HepG2 (cell line): ENCODE data around the gene TBXAS1. TPM values are rescaled to one million over a fixed set of nuclear protein-coding genes. Genes with fewer than 3 reads are reported as not detected.

Experiments used
- CBFB ChIP-seq: sonication (generic); formaldehyde crosslinking; IDR thresholded peaks from 2 replicates; pipeline ENCODE4 v1.4.0; 2020; ENCODE audit warnings: missing genetic modification reagents
- DPF2 ChIP-seq: sonication (generic); formaldehyde crosslinking; IDR thresholded peaks from 2 replicates; pipeline ENCODE4 v1.4.0; 2020; ENCODE audit warnings: mild to moderate bottlenecking, low read depth, missing genetic modification reagents, borderline replicate concordance
- KAT7 ChIP-seq: IDR thresholded peaks from 2 replicates; pipeline ENCODE4 v1.6.1; 2018; ENCODE audit warnings: borderline replicate concordance, missing compliant biosample characterization
- KDM3A ChIP-seq: IDR thresholded peaks from 2 replicates; pipeline ENCODE4 v1.6.1; 2018; ENCODE audit warnings: low read depth, missing compliant biosample characterization
- KLF12 ChIP-seq: sonication (generic); formaldehyde crosslinking; IDR thresholded peaks from 2 replicates; pipeline ENCODE4 v1.4.0; 2020; ENCODE audit warnings: missing genetic modification reagents, borderline replicate concordance
- KMT2B ChIP-seq: IDR thresholded peaks from 2 replicates; pipeline ENCODE4 v1.6.1; 2016; ENCODE audit warnings: missing genetic modification reagents, missing compliant biosample characterization
- MAZ ChIP-seq, 2 experiments: sonication (generic) in 1 of 2; formaldehyde crosslinking in 1 of 2; IDR thresholded peaks; 2 replicates each; pipeline versions ENCODE4 v1.5.0 to v1.6.1; 2012 to 2020; ENCODE audit warnings: low read depth in 2 of 2, mild to moderate bottlenecking in 2 of 2, borderline replicate concordance in 1 of 2, improper control_type of control experiment in 1 of 2, low read length in 1 of 2, missing genetic modification reagents in 1 of 2, moderate library complexity in 1 of 2
- MED1 ChIP-seq: sonication (generic); formaldehyde crosslinking; IDR thresholded peaks from 2 replicates; pipeline ENCODE4 v1.4.0; 2020; ENCODE audit warnings: missing genetic modification reagents
- MIXL1 ChIP-seq: IDR thresholded peaks from 2 replicates; pipeline ENCODE4 v1.6.1; 2016
- NFE2L2 ChIP-seq: fragments of 150-350 bp; IDR thresholded peaks from 2 replicates; pipeline ENCODE4 v1.6.1; 2014; ENCODE audit warnings: low read length
- PATZ1 ChIP-seq: sonication (generic); formaldehyde crosslinking; IDR thresholded peaks from 2 replicates; pipeline ENCODE4 v1.4.0; 2020; ENCODE audit warnings: missing genetic modification reagents
- PPARG ChIP-seq: conservative IDR thresholded peaks from 2 replicates; pipeline ENCODE4 v1.6.1; 2016; ENCODE audit warnings: missing biosample characterization, missing genetic modification reagents
- RAD51 ChIP-seq: fragments of 450-650 bp; IDR thresholded peaks from 2 replicates; pipeline ENCODE4 v1.6.1; 2016; ENCODE audit warnings: borderline replicate concordance
- SMAD3 ChIP-seq: sonication (generic); formaldehyde crosslinking; IDR thresholded peaks from 2 replicates; pipeline ENCODE4 v1.4.0; 2020; ENCODE audit warnings: missing genetic modification reagents
- SUZ12 ChIP-seq: fragments of 150-350 bp; IDR thresholded peaks from 2 replicates; pipeline ENCODE4 v1.6.1; 2014; ENCODE audit warnings: low read depth, low read length
- TCF7L2 ChIP-seq: IDR thresholded peaks from 2 replicates; pipeline ENCODE4 v1.6.1; 2011; ENCODE audit warnings: mild to moderate bottlenecking, low read depth, low read length, moderate library complexity
- YEATS2 ChIP-seq: sonication (generic); formaldehyde crosslinking; IDR thresholded peaks from 2 replicates; pipeline ENCODE4 v1.4.0; 2020; ENCODE audit warnings: missing genetic modification reagents, borderline replicate concordance
- YEATS4 ChIP-seq: sonication (generic); formaldehyde crosslinking; IDR thresholded peaks from 2 replicates; pipeline ENCODE4 v1.4.0; 2020; ENCODE audit warnings: missing genetic modification reagents, borderline replicate concordance
- ZNF10 ChIP-seq: sonication (generic); formaldehyde crosslinking; IDR thresholded peaks from 2 replicates; pipeline ENCODE4 v1.4.0; 2020; ENCODE audit warnings: mild to moderate bottlenecking, low read depth, missing genetic modification reagents, borderline replicate concordance
- ZNF205 ChIP-seq: IDR thresholded peaks from 2 replicates; pipeline ENCODE4 v1.6.1; 2018; ENCODE audit warnings: missing biosample characterization, missing genetic modification reagents
- ZNF326 ChIP-seq: sonication (generic); formaldehyde crosslinking; IDR thresholded peaks from 2 replicates; pipeline ENCODE4 v1.4.0; 2020; ENCODE audit warnings: missing genetic modification reagents, borderline replicate concordance
- ZNF431 ChIP-seq: sonication (generic); formaldehyde crosslinking; IDR thresholded peaks from 2 replicates; pipeline ENCODE4 v1.9.0; 2022; ENCODE audit warnings: missing genetic modification reagents, low read depth, mild to moderate bottlenecking, borderline replicate concordance
- ZNF446 ChIP-seq: sonication (generic); formaldehyde crosslinking; IDR thresholded peaks from 2 replicates; pipeline ENCODE4 v1.5.0; 2020; ENCODE audit warnings: mild to moderate bottlenecking, missing genetic modification reagents
- ZNF724P ChIP-seq: sonication (generic); formaldehyde crosslinking; IDR thresholded peaks from 2 replicates; pipeline ENCODE4 v1.8.0; 2022; ENCODE audit warnings: missing genetic modification reagents, borderline replicate concordance
- ZZZ3 ChIP-seq: sonication (generic); formaldehyde crosslinking; IDR thresholded peaks from 2 replicates; pipeline ENCODE4 v1.4.0; 2020; ENCODE audit warnings: missing genetic modification reagents, mild to moderate bottlenecking, borderline replicate concordance
- polyA plus RNA-seq, 8 experiments: library from polyadenylated mRNA; depleted of rRNA in 3 of 8; stranded (reverse) in 7 of 8; unstranded in 1 of 8; fragments of >200 nt; fragmentation: Illumina TruSeq in 4 of 8; extraction: Trizol in 4 of 8; gene quantifications; 2 replicates each; pipeline versions ENCODE4 v1.2.1 to v1.2.3, GENCODE V29; 2011 to 2016; ENCODE audit warnings: low read depth in 4 of 8, missing spikeins in 1 of 8, mixed read lengths in 1 of 8; ENCODE audit not compliant: insufficient read depth in 1 of 8
- total RNA-seq, 5 experiments: library from RNA; depleted of rRNA; stranded (reverse); fragments of >200 nt; fragmentation: Illumina TruSeq; extraction: Trizol; gene quantifications; 2 replicates each; pipeline ENCODE4 v1.2.3, GENCODE V29; 2016; ENCODE audit warnings: low read depth in 1 of 5
- TF ChIP-seq, protein P1 (sequence below): sonication (generic); formaldehyde crosslinking; IDR thresholded peaks from 2 replicates; pipeline ENCODE4 v1.5.1; 2020; ENCODE audit warnings: missing genetic modification reagents, mild to moderate bottlenecking, borderline replicate concordance
- TF ChIP-seq, protein P2 (sequence below): sonication (generic); formaldehyde crosslinking; IDR thresholded peaks from 2 replicates; pipeline ENCODE4 v1.5.0; 2020; ENCODE audit warnings: missing genetic modification reagents

TBXAS1 gene
- total and polyA plus RNA-seq, 2 of the 13 experiments (the other 11 are each of a cell fraction or from before 2014, with no cell fraction given) = 4.0 to 4.9 TPM

DNA sequence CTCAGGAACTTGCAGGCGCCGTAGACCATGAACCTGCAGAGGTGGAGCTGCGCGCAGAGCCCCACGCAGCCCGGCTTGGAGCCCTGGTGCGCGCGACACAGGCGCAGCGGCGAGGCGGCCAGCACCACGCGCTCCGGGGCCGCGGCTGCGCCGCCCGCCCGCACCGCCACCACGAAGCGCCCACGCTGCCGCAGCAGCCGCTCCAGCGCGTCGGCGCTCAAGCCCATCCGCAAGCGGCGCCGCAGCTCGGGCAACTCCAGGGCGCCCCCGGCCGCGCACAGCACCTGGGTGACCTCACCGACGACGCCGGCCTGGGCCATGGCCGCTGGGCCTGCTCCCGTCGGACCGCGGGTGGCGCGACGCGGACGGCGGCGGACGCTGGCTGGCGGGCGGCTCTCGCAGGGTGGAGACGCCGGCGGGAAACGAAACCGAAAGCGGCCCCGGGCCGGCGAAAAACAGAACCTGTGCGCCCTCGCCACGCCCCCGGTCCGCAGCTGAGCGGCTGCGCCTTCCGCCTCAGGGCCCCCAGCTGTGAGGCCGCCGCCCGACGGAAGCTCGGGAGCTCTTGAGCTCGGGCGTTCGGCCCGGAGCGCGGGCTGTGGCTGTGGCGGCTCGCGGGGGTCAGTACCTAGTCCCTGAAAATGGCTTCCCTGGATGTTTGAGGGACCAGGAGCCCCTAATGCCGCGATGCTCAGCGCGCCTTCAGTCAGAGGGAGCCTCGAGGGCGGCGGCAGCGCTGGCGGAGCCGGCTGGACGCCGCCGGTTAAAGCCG lies 233.7 kb downstream of the TBXAS1 start, which contains the start of gene PARP12 (continued):
- TF ChIP-seq ZNF205 (CRISPR knock-in tag) (no peak), ZZZ3 (0 out of 2 replicates have a peak, but pooled peaks have one; percentile 21), PPARG (CRISPR knock-in tag) (peak; percentile 37; the same call in 1 of the 2 replicates), CBFB (CRISPR knock-in tag) (0 out of 2 replicates have a peak, but pooled peaks have one; percentile 52), ZNF724P (no peak), ZNF431 (CRISPR knock-in tag) (peak; percentile 46; the same call in 1 of the 2 replicates), RAD51 (no peak), YEATS2 (CRISPR knock-in tag) (no peak), SUZ12 (no peak), KAT7 (CRISPR knock-in tag) (no peak), MAZ (IDR thresholded peaks at IDR 0.05; ENCODE audit: borderline replicate concordance, low read depth, low read length) (no peak), MAZ (CRISPR knock-in tag; IDR thresholded peaks at IDR 0.05; ENCODE audit: low read depth) (peak; percentile 87), NFE2L2 (no peak), SMAD3 (no peak), KDM3A (CRISPR knock-in tag) (no peak), MIXL1 (CRISPR knock-in tag) (no peak), MED1 (CRISPR knock-in tag) (peak; percentile 55), ZNF10 (CRISPR knock-in tag) (no peak), YEATS4 (CRISPR knock-in tag) (peak; percentile 85), ZNF446 (CRISPR knock-in tag) (0 out of 2 replicates have a peak, but pooled peaks have one; percentile 21), PATZ1 (CRISPR knock-in tag) (peak; percentile 82), TCF7L2 (no peak), KLF12 (peak; percentile 52; the same call in 1 of the 2 replicates), ZNF326 (no peak), DPF2 (CRISPR knock-in tag) (no peak), KMT2B (peak; percentile 92)
- TF ChIP-seq, protein P1, sequence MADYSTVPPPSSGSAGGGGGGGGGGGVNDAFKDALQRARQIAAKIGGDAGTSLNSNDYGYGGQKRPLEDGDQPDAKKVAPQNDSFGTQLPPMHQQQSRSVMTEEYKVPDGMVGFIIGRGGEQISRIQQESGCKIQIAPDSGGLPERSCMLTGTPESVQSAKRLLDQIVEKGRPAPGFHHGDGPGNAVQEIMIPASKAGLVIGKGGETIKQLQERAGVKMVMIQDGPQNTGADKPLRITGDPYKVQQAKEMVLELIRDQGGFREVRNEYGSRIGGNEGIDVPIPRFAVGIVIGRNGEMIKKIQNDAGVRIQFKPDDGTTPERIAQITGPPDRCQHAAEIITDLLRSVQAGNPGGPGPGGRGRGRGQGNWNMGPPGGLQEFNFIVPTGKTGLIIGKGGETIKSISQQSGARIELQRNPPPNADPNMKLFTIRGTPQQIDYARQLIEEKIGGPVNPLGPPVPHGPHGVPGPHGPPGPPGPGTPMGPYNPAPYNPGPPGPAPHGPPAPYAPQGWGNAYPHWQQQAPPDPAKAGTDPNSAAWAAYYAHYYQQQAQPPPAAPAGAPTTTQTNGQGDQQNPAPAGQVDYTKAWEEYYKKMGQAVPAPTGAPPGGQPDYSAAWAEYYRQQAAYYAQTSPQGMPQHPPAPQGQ (CRISPR knock-in tag) = no peak
- TF ChIP-seq, protein P2, sequence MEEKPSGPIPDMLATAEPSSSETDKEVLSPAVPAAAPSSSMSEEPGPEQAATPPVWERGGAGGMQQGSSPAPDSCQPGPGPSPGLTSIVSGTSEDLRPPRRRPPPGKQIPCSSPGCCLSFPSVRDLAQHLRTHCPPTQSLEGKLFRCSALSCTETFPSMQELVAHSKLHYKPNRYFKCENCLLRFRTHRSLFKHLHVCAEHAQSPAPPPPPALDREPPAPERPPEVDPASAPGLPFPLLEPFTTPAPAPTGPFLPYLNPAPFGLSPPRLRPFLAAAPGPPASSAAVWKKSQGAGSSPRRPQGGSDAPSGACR (CRISPR knock-in tag) = peak; percentile 57; the same call in 1 of the 2 replicates
